H1 (cell line): ENCODE data around the gene FANK1. TPM values are rescaled to one million over a fixed set of nuclear protein-coding genes. Genes with fewer than 3 reads are reported as not detected.

Source experiments
- BACH1 ChIP-seq: IDR thresholded peaks from 2 replicates; pipeline ENCODE4 v1.6.1; 2012; ENCODE audit warnings: low read length, improper control_type of control experiment
- BRCA1 ChIP-seq: IDR thresholded peaks from 2 replicates; pipeline ENCODE4 v1.6.1; 2012; ENCODE audit warnings: low read depth, low read length, improper control_type of control experiment
- CEBPB ChIP-seq: IDR thresholded peaks from 2 replicates; pipeline ENCODE4 v1.6.1; 2012; ENCODE audit warnings: low read depth, low read length
- CHD7 ChIP-seq: fragments of 300-600 bp; sonication (generic); IDR thresholded peaks from 2 replicates; pipeline ENCODE4 v1.7.1; 2012; ENCODE audit warnings: low read length, moderate library complexity, mild to moderate bottlenecking, inconsistent platforms; ENCODE audit not compliant: insufficient replicate concordance
- EGR1 ChIP-seq: IDR thresholded peaks from 2 replicates; pipeline ENCODE4 v1.6.1; 2011; ENCODE audit warnings: low read depth, low read length, borderline replicate concordance
- MAFK ChIP-seq: IDR thresholded peaks from 2 replicates; pipeline ENCODE4 v1.6.1; 2012; ENCODE audit warnings: low read depth, mild to moderate bottlenecking, improper control_type of control experiment, low read length
- NANOG ChIP-seq: IDR thresholded peaks from 2 replicates; pipeline ENCODE4 v1.6.1; 2011; ENCODE audit warnings: low read length, low read depth, mild to moderate bottlenecking, inconsistent platforms; ENCODE audit not compliant: insufficient read depth, poor library complexity, severe bottlenecking
- RNF2 ChIP-seq: fragments of 200-900, 300-1000 bp; sonication (generic); IDR thresholded peaks from 2 replicates; pipeline ENCODE4 v1.7.1; 2016; ENCODE audit warnings: borderline replicate concordance, low read depth, mild to moderate bottlenecking, antibody characterized with exemption, low read length; ENCODE audit not compliant: poor library complexity, severe bottlenecking; ENCODE audit errors: missing control alignments
- SIRT6 ChIP-seq: IDR thresholded peaks from one replicate; pipeline ENCODE4 v1.7.1; 2012; ENCODE audit warnings: low read length, inconsistent platforms
- SIX5 ChIP-seq: IDR thresholded peaks from 2 replicates; pipeline ENCODE4 v1.6.1; 2011; ENCODE audit warnings: mild to moderate bottlenecking, low read depth, low read length
- polyA plus RNA-seq, 7 experiments: library from polyadenylated mRNA; depleted of rRNA in 3 of 7; stranded (reverse) in 5 of 7; unstranded in 2 of 7; fragments of >200 nt in 5 of 7; fragments of 200-250 nt in 2 of 7; gene quantifications; 1 replicate in 5 of 7; 2 replicates in 1 of 7; 4 replicates in 1 of 7; pipeline versions ENCODE4 v1.2.1 to v1.2.3, GENCODE V29; 2011 to 2013; ENCODE audit warnings: missing spikeins in 2 of 7, mixed read lengths in 2 of 7
- total RNA-seq: library from RNA; stranded (reverse); fragmentation: NEBNext Ultra II Directional; extraction: Animal tissue kit (Norgen Biotek cat#: 25700); gene quantifications from 2 replicates; pipeline ENCODE4 v1.2.1, GENCODE V29; 2021

FANK1 gene
- total and polyA plus RNA-seq, 2 of the 8 experiments (the other 6 are each of a cell fraction or from before 2014, with no cell fraction given) = 1.2 TPM; not detected in 1

GRCh38 chr10:125926247-125926646 lies 29.9 kb downstream of the FANK1 start (continued):
- TF ChIP-seq CHD7 (no peak), EGR1 (no peak), MAFK (no peak), SIRT6 (no peak), BACH1 (no peak), RNF2 (no peak), NANOG (no peak), BRCA1 (no peak), CEBPB (no peak), SIX5 (no peak)
